GM12801 (cell line): Measurements from ENCODE around the gene CDC42SE2.

Experiments
- CTCF ChIP-seq: IDR thresholded peaks from one replicate; pipeline ENCODE4 v1.5.1; 2011; ENCODE audit warnings: control low read depth; ENCODE audit not compliant: insufficient read length; ENCODE audit errors: extremely low read depth

The CDC42SE2 gene

DNA sequence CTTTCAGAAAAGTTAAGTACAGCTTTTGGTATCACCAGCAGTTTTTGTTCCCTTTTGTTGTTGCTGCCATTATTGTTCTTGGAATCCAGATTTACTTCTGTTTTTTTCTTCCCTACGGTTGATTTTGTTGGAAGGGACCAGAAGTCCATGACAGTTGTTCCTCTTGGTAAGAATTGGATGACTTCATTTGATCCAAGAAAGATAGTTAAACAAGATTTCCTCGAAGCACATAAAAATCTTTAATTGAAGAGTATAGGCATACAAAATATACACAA, 65.4 kb downstream of the CDC42SE2 start:
- TF ChIP-seq CTCF = no peak

DNA sequence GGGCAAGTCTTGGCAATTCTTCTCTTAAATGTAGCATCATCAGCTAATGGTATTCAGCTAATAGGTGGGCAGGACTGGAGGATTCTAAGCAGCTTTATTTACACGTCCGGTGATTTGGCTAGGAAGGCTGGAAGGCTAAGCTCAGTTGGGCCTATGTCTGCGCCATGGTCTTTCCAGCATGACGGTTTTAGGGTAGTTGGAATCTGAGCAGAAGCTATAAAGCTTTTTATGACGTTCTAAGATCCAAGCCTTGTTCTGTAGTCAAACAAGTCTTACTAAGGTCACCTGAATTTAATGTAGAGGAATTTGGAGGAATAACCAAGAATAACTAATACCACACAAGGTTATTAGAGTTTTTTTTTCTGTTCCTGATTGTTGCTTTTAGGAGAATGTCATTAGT, 66.2 kb downstream of the CDC42SE2 start:
- TF ChIP-seq CTCF = no peak

DNA sequence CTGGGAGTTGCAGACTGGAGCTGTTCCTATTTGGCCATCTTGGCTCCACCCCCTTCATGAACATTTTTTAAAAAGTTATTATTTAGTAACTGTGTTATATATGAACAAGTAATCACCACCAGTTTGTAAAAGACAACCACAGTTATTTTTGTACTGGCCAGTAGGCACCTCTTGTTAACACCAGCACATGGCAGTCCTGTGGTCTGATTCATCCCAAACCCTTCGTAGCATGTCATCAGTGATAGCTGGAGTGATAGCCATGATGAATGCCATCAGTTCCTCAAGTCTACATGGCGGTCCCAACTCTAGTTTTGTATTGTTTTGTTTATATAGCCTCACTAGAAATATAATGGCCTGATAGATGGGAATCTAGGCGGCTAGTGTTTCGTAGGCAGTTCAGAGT, 74.2 kb downstream of the CDC42SE2 start:
- TF ChIP-seq CTCF = no peak

GRCh38 chr5:131353991-131354390, 90.1 kb downstream of the CDC42SE2 start:
- no peak for TF ChIP-seq CTCF

- no peak for TF ChIP-seq CTCF
These were observed 92.2 kb downstream of the CDC42SE2 start for GRCh38 chr5:131355971-131356528.

GRCh38 chr5:131356619-131357018, 92.8 kb downstream of the CDC42SE2 start:
- TF ChIP-seq CTCF = no peak

- TF ChIP-seq CTCF = no peak
These were observed 94.1 kb downstream of the CDC42SE2 start for GRCh38 chr5:131357739-131358561.
